ENCODE measurements around the gene SMIM35. TPM values are rescaled to one million over a fixed set of nuclear protein-coding genes. Genes with fewer than 3 reads are reported as not detected.

SMIM35 gene
- total and polyA plus RNA-seq, 2 of the 4 experiments (the other 2 are of a cell fraction), result not detected

DNA sequence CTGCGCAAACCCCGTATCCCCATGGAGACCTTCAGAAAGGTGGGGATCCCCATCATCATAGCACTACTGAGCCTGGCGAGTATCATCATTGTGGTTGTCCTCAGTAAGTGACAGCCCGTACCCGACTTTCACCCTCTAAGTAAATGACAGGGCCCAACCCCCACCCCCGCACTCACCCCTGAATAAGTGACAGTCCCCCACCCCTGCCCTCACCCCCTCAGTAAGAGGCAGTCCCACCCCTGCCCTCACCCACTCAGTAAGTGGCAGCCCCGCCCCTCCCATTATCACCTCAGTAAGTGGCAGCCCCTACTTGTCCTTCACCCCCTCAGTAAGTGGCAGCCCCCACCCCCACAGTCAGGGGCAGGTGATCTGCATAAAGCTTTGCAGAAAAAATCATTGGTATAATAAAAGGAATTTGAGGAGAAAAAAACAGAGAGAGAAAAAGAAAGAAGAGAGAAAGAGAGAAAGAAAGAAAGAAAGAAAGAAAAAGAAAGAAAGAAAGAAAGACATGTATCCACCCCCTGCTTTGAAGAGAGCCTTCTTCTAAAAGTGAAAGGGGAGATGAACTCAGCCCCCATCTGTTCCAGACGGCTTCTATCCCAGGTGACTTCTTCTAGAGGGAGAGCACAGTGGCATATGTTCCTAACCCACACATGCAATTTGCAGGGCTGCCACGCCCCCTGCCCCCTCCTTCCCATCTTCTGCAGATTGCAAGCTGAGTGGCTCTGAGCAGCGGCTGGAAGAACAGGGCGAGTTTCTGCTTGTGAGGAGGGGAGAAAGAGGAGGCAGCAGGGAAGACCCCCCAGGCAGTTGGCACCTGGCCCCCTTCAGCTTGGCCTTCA lies 12.5 kb upstream of the SMIM35 start:
- no peaks in the 10 kb centered on the region for H3K36me3 ChIP-seq (ENCODE audit: control insufficient read depth, insufficient read depth, low read length)
- no peak overlapping the region for H2BK120ac ChIP-seq (ENCODE audit: low read depth, low read length)
- dilution Hi-C loops (cut with HindIII; ENCODE audit: low sequenced_read_pairs, unreplicated experiment), result no loop called here
- no peak overlapping the region for H2AK9ac ChIP-seq (replicated peaks; ENCODE audit: low read depth, low read length, poor library complexity)
- no peak overlapping the region for H3K9ac ChIP-seq (ENCODE audit: low read depth, low read length)
- no peak overlapping the region for H3K18ac ChIP-seq (ENCODE audit: low read depth, low read length)
- no peak overlapping the region for H2BK20ac ChIP-seq (ENCODE audit: low read depth, low read length)
- H3K56ac ChIP-seq (ENCODE audit: extremely low read depth, insufficient read depth, low read length), result no peak overlapping the region
- DNase-seq (no peak), ATAC-seq (ENCODE audit: low read depth) (no peak)
- no TSS peak for BruUV-seq (replicated peaks)
- no peaks in the 10 kb centered on the region for H3K9me1 ChIP-seq (ENCODE audit: insufficient read depth, low read length)
- H3K27ac ChIP-seq (ENCODE audit: insufficient read depth, low read length), result no peak overlapping the region
- H3K23ac ChIP-seq (ENCODE audit: low read depth, low read length), result no peak overlapping the region
- no peak overlapping the region for H4K91ac ChIP-seq (ENCODE audit: insufficient read depth, low read depth, low read length)
- no peak overlapping the region for H4K8ac ChIP-seq (ENCODE audit: low read depth in 2 of 2, low read length in 2 of 2)
- CTCF ChIA-PET, result no interaction called here
- no peak overlapping the region for H4K5ac ChIP-seq (ENCODE audit: low read depth, low read length)
- H3K4me2 ChIP-seq (ENCODE audit: low read depth, low read length), result no peak overlapping the region
- no peak overlapping the region for H3K4me3 ChIP-seq (ENCODE audit: insufficient read depth, low read depth, low read length)
- H3K4ac ChIP-seq (ENCODE audit: low read depth, low read length), result no peak overlapping the region
- POLR2A ChIA-PET (ENCODE audit: unreplicated experiment), result no interaction called here
- H3K27me3 ChIP-seq (ENCODE audit: control insufficient read depth, insufficient read depth, low read length), result peaks cover 7% of the 10 kb centered on the region; the same call in 1 of the 2 replicates
- in situ Hi-C loops (cut with MboI; ENCODE audit: low sequenced_read_pairs), result no loop called here
- no peaks in the 10 kb centered on the region for H3K79me1 ChIP-seq (ENCODE audit: low read depth in 1 of 2, low read length in 2 of 2)
- H3K9me3 ChIP-seq (ENCODE audit: control insufficient read depth, insufficient read depth, low read length), result no peaks in the 10 kb centered on the region
- H2AFZ ChIP-seq (replicated peaks; ENCODE audit: low read length, poor library complexity), result no peak overlapping the region
- H2BK15ac ChIP-seq (ENCODE audit: low read depth, low read length), result no peak overlapping the region
- H3K4me1 ChIP-seq (ENCODE audit: control insufficient read depth, insufficient read depth, low read length), result no peaks in the 10 kb centered on the region
- no peak overlapping the region for H3K14ac ChIP-seq (replicated peaks; ENCODE audit: low read depth, low read length)
- H2AK5ac ChIP-seq (ENCODE audit: low read depth, low read length), result no peak overlapping the region
- intact Hi-C loops (cut with micrococcal nuclease), result no loop called here
- no peak overlapping the region for H2BK5ac ChIP-seq (ENCODE audit: low read depth, low read length, poor library complexity, severe bottlenecking)
- no peaks in the 10 kb centered on the region for H4K20me1 ChIP-seq (ENCODE audit: insufficient read depth, low read length)
- WGBS, 2 experiments (ENCODE audit: extremely low coverage in 2 of 2, insufficient read length in 1 of 2), result 33% methylated on average over 3 of the region's 11 CpGs; no CpG with 5 or more reads in 1 of the 2 experiments
- TF ChIP-seq RAD21 (IDR thresholded peaks at IDR 0.05; ENCODE audit: low read length), result no peak
- TF ChIP-seq, protein P1, sequence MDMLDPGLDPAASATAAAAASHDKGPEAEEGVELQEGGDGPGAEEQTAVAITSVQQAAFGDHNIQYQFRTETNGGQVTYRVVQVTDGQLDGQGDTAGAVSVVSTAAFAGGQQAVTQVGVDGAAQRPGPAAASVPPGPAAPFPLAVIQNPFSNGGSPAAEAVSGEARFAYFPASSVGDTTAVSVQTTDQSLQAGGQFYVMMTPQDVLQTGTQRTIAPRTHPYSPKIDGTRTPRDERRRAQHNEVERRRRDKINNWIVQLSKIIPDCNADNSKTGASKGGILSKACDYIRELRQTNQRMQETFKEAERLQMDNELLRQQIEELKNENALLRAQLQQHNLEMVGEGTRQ (IDR thresholded peaks at IDR 0.05; ENCODE audit: low read depth, low read length), result no peak
- no peak for TF ChIP-seq BHLHE40 (IDR thresholded peaks at IDR 0.05; ENCODE audit: low read depth, low read length)
- TF ChIP-seq CEBPB (IDR thresholded peaks at IDR 0.05; ENCODE audit: low read depth, low read length), result no peak
- no peak for TF ChIP-seq CHD1 (IDR thresholded peaks at IDR 0.05; ENCODE audit: low read depth, low read length)
- no peak for TF ChIP-seq POLR2A (IDR thresholded peaks at IDR 0.05; ENCODE audit: low read depth, low read length)
- no peak for TF ChIP-seq SMC3 (IDR thresholded peaks at IDR 0.05; ENCODE audit: low read depth, low read length)
- TF ChIP-seq RCOR1 (IDR thresholded peaks at IDR 0.05; ENCODE audit: insufficient replicate concordance, low read length), result no peak
- no peak for TF ChIP-seq MAFK (IDR thresholded peaks at IDR 0.05; ENCODE audit: low read depth, low read length)
- TF ChIP-seq MXI1 (IDR thresholded peaks at IDR 0.05; ENCODE audit: borderline replicate concordance, low read depth, low read length), result no peak
- no peak for TF ChIP-seq NFE2L2 (IDR thresholded peaks at IDR 0.05; ENCODE audit: low read depth, low read length)
- TF ChIP-seq FOS (IDR thresholded peaks at IDR 0.05; ENCODE audit: low read depth, low read length), result no peak
- TF ChIP-seq RFX5 (IDR thresholded peaks at IDR 0.05; ENCODE audit: low read depth, low read length), result no peak
- no peak for TF ChIP-seq MAZ (IDR thresholded peaks at IDR 0.05; ENCODE audit: borderline replicate concordance, low read depth, low read length)
- TF ChIP-seq, protein P2, sequence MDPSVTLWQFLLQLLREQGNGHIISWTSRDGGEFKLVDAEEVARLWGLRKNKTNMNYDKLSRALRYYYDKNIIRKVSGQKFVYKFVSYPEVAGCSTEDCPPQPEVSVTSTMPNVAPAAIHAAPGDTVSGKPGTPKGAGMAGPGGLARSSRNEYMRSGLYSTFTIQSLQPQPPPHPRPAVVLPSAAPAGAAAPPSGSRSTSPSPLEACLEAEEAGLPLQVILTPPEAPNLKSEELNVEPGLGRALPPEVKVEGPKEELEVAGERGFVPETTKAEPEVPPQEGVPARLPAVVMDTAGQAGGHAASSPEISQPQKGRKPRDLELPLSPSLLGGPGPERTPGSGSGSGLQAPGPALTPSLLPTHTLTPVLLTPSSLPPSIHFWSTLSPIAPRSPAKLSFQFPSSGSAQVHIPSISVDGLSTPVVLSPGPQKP (IDR thresholded peaks at IDR 0.05; ENCODE audit: borderline replicate concordance, low read depth, low read length), result no peak
